Measurements from ENCODE around the gene CPEB3. TPM values are rescaled to one million over a fixed set of nuclear protein-coding genes. Genes with fewer than 3 reads are reported as not detected.

Gene CPEB3
- total RNA-seq, 1 experiment from 2014 or later: 2.4 TPM

- ATAC-seq (peak; percentile 68; the same call in 1 of the 2 replicates), DNase-seq (ENCODE audit: low read depth, low spot score) (no peak)
- Histone ChIP-seq H3K27ac (ENCODE audit: low read length) (no peak overlapping the region), H3K4me3 (ENCODE audit: low read depth in 2 of 2, low read length in 2 of 2) (no peak overlapping the region), H3K4me1 (ENCODE audit: control insufficient read depth, insufficient read depth, low read length) (no peaks in the 10 kb centered on the region), H3K9me3 (ENCODE audit: control insufficient read depth, insufficient read depth, low read depth, low read length) (no peaks in the 10 kb centered on the region), H3K36me3 (ENCODE audit: control insufficient read depth, insufficient read depth, low read length) (no peaks in the 10 kb centered on the region), H3K27me3 (ENCODE audit: control insufficient read depth, insufficient read depth, low read length) (no peaks in the 10 kb centered on the region)
- BruUV-seq (replicated peaks): no TSS peak
- intact Hi-C loops (cut with micrococcal nuclease; ENCODE audit: unreplicated experiment) (no loop called here), in situ Hi-C loops (cut with HindIII; ENCODE audit: low pct_unique_long_range_greater_than_20kb, low sequenced_read_pairs) (no loop called here)
- TF ChIP-seq CTCF (IDR thresholded peaks at IDR 0.05) (peak; percentile 64), SIN3A (IDR thresholded peaks at IDR 0.05; ENCODE audit: borderline replicate concordance, insufficient read depth, low read depth, low read length) (no peak)
- ChIA-PET POLR2A (no interaction called here), CTCF (interaction anchor here (0.5 to 0.6 kb wide), 3 partner anchors 112 to 367 kb away, joined by 3 to 4 read pairs (median 3); no protein-coding TSS in a partner anchor)
These were observed 216.6 kb downstream of the CPEB3 start for GRCh38 chr10:92074126-92074887.

GRCh38 chr10:92068900-92069299 lies 222.0 kb downstream of the CPEB3 start:
- CTCF ChIA-PET: no interaction called here
- no peaks in the 10 kb centered on the region for H3K4me1 ChIP-seq (ENCODE audit: control insufficient read depth, insufficient read depth, low read length)
- H3K9me3 ChIP-seq (ENCODE audit: control insufficient read depth, insufficient read depth, low read depth, low read length): no peaks in the 10 kb centered on the region
- in situ Hi-C loops (cut with HindIII; ENCODE audit: low pct_unique_long_range_greater_than_20kb, low sequenced_read_pairs) (no loop called here), intact Hi-C loops (cut with micrococcal nuclease; ENCODE audit: unreplicated experiment) (no loop called here)
- POLR2A ChIA-PET: no interaction called here
- ATAC-seq: no peak
- H3K4me3 ChIP-seq (ENCODE audit: low read depth in 2 of 2, low read length in 2 of 2): no peak overlapping the region
- no peaks in the 10 kb centered on the region for H3K27me3 ChIP-seq (ENCODE audit: control insufficient read depth, insufficient read depth, low read length)
- no peak overlapping the region for H3K27ac ChIP-seq (ENCODE audit: low read length)
- no TSS peak for BruUV-seq (replicated peaks)
- no peak for TF ChIP-seq SIN3A (IDR thresholded peaks at IDR 0.05; ENCODE audit: borderline replicate concordance, insufficient read depth, low read depth, low read length)
- TF ChIP-seq CTCF (IDR thresholded peaks at IDR 0.05): no peak
- no peak for TF ChIP-seq TCF7L2 (IDR thresholded peaks at IDR 0.05; ENCODE audit: low read depth, low read length)
- no peak for TF ChIP-seq REST (IDR thresholded peaks at IDR 0.05; ENCODE audit: insufficient read depth in 1 of 2, low read depth in 2 of 2, low read length in 1 of 2)
- TF ChIP-seq POLR2AphosphoS5 (IDR thresholded peaks at IDR 0.05; ENCODE audit: low read depth, low read length): no peak
- DNase-seq (ENCODE audit: low read depth, low spot score): no peak
- H3K36me3 ChIP-seq (ENCODE audit: control insufficient read depth, insufficient read depth, low read length): no peaks in the 10 kb centered on the region
